Progenitor cell of endocrine pancreas (in vitro differentiated cells): ENCODE data around the gene KCNJ9. TPM values are rescaled to one million over a fixed set of nuclear protein-coding genes. Genes with fewer than 3 reads are reported as not detected.

Experiments
- DNase-seq: peaks from one replicate; pipeline ENCODE4 v3.0.0; 2021; ENCODE audit warnings: low spot score; ENCODE audit not compliant: unreplicated experiment
- H3K27ac Mint-ChIP-seq: 2 replicates; pipeline ENCODE4 v1.8.0; 2021; ENCODE audit warnings: mild to moderate bottlenecking, moderate library complexity, mixed read lengths
- H3K27me3 Mint-ChIP-seq: 2 replicates; pipeline ENCODE4 v1.8.0; 2021; ENCODE audit warnings: mixed read lengths
- H3K36me3 Mint-ChIP-seq: 2 replicates; pipeline ENCODE4 v1.8.0; 2022; ENCODE audit warnings: mixed read lengths; ENCODE audit not compliant: insufficient read depth
- H3K4me1 Mint-ChIP-seq: 2 replicates; pipeline ENCODE4 v1.8.0; 2021; ENCODE audit warnings: low read depth, mixed read lengths
- H3K4me3 Mint-ChIP-seq: 2 replicates; pipeline ENCODE4 v1.8.0; 2021; ENCODE audit warnings: low read depth, mild to moderate bottlenecking, moderate library complexity, mixed read lengths
- H3K9me3 Mint-ChIP-seq: 2 replicates; pipeline ENCODE4 v1.8.0; 2021; ENCODE audit warnings: low read depth, mixed read lengths
- CTCF ChIP-seq: fragments of 200-600 bp; sonication (generic); IDR thresholded peaks from one replicate; pipeline ENCODE4 v1.5.0; 2021; ENCODE audit warnings: antibody characterized with exemption, mild to moderate bottlenecking; ENCODE audit not compliant: unreplicated experiment
- total RNA-seq: library from RNA; stranded (reverse); gene quantifications from 2 replicates; pipeline ENCODE4 v1.2.1, GENCODE V29; 2021

The KCNJ9 gene
- total RNA-seq, 1 donor from 2014 or later: not detected

DNA sequence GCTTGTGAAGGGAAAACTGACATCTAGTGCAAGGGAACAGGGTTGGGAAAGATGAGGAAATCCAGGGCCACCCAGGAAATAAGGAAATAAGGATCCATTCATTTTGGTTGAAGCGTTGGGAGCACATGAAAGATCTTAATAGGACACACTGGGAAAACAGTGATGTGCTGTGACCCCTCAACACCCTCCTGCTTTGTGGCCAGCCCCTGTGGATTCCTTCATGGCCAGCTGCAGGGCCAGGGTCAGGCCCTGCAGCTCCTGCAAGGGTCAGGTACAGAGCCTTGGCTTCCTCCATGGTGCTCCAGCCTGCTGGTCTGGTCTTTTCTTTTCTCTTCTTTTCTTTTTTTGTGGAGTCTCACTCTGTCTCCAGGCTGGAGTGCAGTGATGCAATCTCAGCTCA lies 30.7 kb upstream of the KCNJ9 start:
- no peak for DNase-seq
- no peak for TF ChIP-seq CTCF

GRCh38 chr1:160052936-160053335 lies 28.4 kb upstream of the KCNJ9 start:
- H3K4me3 Mint-ChIP-seq: no peak overlapping the region
- no peak overlapping the region for H3K27ac Mint-ChIP-seq
- peaks cover 56% of the 10 kb centered on the region for H3K27me3 Mint-ChIP-seq
- no peaks in the 10 kb centered on the region for H3K36me3 Mint-ChIP-seq
- DNase-seq: no peak
- peaks cover 3% of the 10 kb centered on the region for H3K4me1 Mint-ChIP-seq
- TF ChIP-seq CTCF: no peak
- no peaks in the 10 kb centered on the region for H3K9me3 Mint-ChIP-seq

More for the DNA sequence above, 30.7 kb upstream of the KCNJ9 start:
- Mint-ChIP-seq H3K27me3 (peaks cover 60% of the 10 kb centered on the region), H3K9me3 (no peaks in the 10 kb centered on the region), H3K4me1 (peaks cover 14% of the 10 kb centered on the region), H3K36me3 (no peaks in the 10 kb centered on the region), H3K4me3 (no peak overlapping the region), H3K27ac (no peak overlapping the region)

DNA sequence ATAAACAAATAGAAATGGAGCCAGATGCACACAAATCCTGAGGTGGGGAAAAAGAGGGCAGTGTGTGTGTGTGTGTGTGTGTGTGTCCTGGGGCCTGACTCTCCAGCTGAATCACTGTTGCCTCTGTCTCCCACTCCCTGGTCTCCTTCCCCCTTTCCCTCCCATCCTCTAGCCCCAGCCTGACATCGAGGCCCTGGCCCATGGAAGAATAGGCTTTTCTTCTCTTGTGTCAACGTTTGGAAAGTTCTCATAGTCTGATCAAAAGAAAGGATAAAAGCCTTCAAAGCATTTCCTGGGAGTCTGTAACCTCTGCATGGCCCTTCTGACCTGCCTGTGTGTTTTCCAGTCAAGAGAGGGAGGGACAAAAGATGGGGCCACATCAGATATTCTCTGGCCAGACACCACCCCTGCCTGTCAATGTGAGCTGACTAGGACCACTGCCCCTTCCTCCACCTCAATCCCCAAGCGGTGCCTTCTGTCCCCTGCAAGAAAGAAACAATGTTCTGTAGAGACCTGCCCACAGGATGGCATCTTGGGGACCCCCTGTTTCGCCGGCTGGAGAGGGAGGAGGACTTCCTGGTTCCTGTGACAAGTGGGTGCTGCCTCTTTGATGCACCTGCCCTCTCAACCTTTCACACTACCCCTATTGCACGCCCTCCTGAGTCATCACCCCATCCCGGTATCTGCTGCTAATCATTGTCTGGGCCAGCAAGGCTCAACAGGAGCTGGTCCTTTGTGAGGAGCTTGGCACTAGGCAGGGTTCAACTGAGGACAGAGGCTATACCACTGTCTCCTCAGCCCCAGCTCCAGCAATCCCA lies 27.6 kb upstream of the KCNJ9 start:
- no peak for TF ChIP-seq CTCF
- H3K36me3 Mint-ChIP-seq: no peaks in the 10 kb centered on the region
- H3K27me3 Mint-ChIP-seq: peaks cover 56% of the 10 kb centered on the region
- H3K4me1 Mint-ChIP-seq: no peaks in the 10 kb centered on the region
- H3K4me3 Mint-ChIP-seq: no peak overlapping the region
- no peaks in the 10 kb centered on the region for H3K9me3 Mint-ChIP-seq
- DNase-seq: no peak
- no peak overlapping the region for H3K27ac Mint-ChIP-seq

DNA sequence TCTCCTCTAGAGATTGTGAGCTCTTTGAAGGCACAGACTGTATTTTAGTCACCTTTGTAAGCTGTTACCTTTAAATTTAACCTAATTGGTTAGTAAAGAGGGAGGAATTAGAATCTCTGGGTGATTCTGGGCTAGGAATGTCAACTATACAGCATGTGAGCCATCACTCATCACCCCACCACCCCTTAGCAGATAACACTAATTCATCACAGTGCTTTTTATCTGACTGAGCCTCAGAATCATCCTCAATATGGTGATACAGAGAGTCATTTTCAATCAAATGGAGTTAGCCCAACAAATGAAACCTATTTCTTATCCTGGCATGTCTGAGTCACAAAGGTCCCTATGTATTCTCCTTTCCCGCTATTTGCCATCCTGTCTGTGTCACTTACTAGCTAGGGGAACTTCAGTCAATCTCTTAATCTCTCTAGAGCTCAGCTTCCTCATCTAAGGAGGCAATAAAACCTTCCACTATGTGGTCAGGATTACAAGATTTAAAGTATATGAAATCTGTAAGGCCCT lies 24.6 kb upstream of the KCNJ9 start:
- Mint-ChIP-seq H3K9me3 (no peaks in the 10 kb centered on the region), H3K4me1 (peaks cover 3% of the 10 kb centered on the region), H3K27me3 (peaks cover 52% of the 10 kb centered on the region), H3K4me3 (no peak overlapping the region), H3K27ac (no peak overlapping the region), H3K36me3 (no peaks in the 10 kb centered on the region)
- no peak for TF ChIP-seq CTCF
- no peak for DNase-seq

- Mint-ChIP-seq H3K27ac (no peak overlapping the region), H3K4me1 (peaks cover 4% of the 10 kb centered on the region), H3K36me3 (no peaks in the 10 kb centered on the region), H3K4me3 (no peak overlapping the region), H3K27me3 (peaks cover 40% of the 10 kb centered on the region), H3K9me3 (no peaks in the 10 kb centered on the region)
- TF ChIP-seq CTCF: no peak
- DNase-seq: no peak
Observed at GRCh38 chr1:160058087-160058486, 23.3 kb upstream of the KCNJ9 start.
